GM12892 (cell line): Measurements from ENCODE around the gene GRM1.

Source experiments
- POLR2A ChIP-seq: IDR thresholded peaks from 2 replicates; pipeline ENCODE4 v1.6.1; 2011; ENCODE audit warnings: low read depth, low read length, control low read depth
- POLR2AphosphoS5 ChIP-seq: IDR thresholded peaks from 2 replicates; pipeline ENCODE4 v1.6.1; 2011; ENCODE audit warnings: low read depth, low read length, control low read depth

DNA sequence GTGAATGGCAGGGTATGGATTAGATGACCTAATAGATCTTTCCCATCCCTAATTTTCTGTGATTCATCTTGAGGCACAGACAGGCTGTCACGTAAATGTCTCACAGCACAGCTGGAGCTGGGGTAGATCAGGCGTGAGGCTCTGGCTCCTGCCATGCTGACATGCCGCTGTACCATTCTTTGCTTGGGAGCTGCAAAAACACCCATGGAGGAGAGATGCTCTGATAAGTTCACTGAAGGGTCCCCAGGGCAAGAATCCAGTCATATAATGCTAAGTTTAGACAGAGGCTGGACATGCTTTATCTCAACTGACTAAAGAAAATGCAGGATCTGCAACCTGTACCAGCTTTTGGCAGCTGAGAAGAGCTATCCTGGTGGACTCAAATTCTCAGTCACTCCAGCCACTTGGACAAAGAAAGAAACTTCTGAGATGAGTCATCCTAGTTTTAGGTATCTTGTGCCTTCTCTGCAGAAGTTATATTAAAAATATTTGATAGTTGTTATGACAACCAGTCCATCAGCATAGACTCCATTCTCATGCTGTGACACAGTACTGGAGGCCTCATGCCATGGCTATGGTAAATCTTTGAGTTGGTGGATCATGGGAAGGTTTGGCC, 329.7 kb downstream of the GRM1 start:
- TF ChIP-seq POLR2A: no peak
- TF ChIP-seq POLR2AphosphoS5: no peak
